K562 (cell line): Measurements from ENCODE around the gene SEC14L3. TPM values are rescaled to one million over a fixed set of nuclear protein-coding genes. Genes with fewer than 3 reads are reported as not detected.

Source experiments
- ATAC-seq: fragments of 200-7000 bp; cut with Tn5 transposase; 3 replicates; pipeline ENCODE4 v1.9.1; 2020; ENCODE audit warnings: moderate library complexity
- BruUV-seq: library from RNA; stranded (reverse); fragments of 400-500 nt; replicated peaks from 2 replicates; lab custom pipeline; 2021; lab: Mats Ljungman, UMichigan
- CTCF ChIA-PET: fragments of 300-600 bp; formaldehyde crosslinking; extraction: SDS; loops from one replicate; lab custom pipeline; 2021; ENCODE audit warnings: low intra/inter-chr PET ratio; lab: Yijun Ruan, JAX
- POLR2A ChIA-PET: fragments of 300-600, 350-650 bp; sonication (Branson Sonifier 250); formaldehyde crosslinking; extraction: SDS; loops from one replicate; lab custom pipeline; 2021; ENCODE audit warnings: antibody characterized with exemption, inconsistent platforms; lab: Yijun Ruan, JAX
- DNase-seq, 4 experiments: peaks; one replicate each; pipeline versions ENCODE4 v3.0.0 to v3.0.0-alpha.2; 2011 to 2018; ENCODE audit warnings: low spot score in 3 of 4, mixed read lengths in 3 of 4; ENCODE audit errors: extremely low read depth in 1 of 4
- FAIRE-seq: peaks from 2 replicates; lab custom pipeline; 2011; peaks lifted over from hg19 to GRCh38; lab: Jason Lieb, UNC
- H2AFZ ChIP-seq: 2 replicates; pipeline ENCODE4 v1.6.0; 2011; ENCODE audit warnings: low read depth, low read length, control low read depth, inconsistent platforms
- H3K27ac ChIP-seq: fragments of 200-600 bp; 3 replicates; pipeline ENCODE4 v1.8.0; 2011; ENCODE audit warnings: low read depth, mild to moderate bottlenecking, control low read depth, inconsistent platforms, low read length, moderate library complexity, mixed read lengths; ENCODE audit errors: extremely low read depth
- H3K27me3 ChIP-seq, 2 experiments: fragments of 300-600 bp in 1 of 2; 2 replicates in 1 of 2; 3 replicates in 1 of 2; pipeline versions ENCODE4 v1.6.0 to v1.8.0; 2011; ENCODE audit warnings: inconsistent platforms in 2 of 2, low read length in 2 of 2, mild to moderate bottlenecking in 1 of 2, mixed read lengths in 1 of 2, moderate library complexity in 1 of 2; ENCODE audit not compliant: control insufficient read depth in 2 of 2, insufficient read depth in 2 of 2
- H3K36me3 ChIP-seq: fragments of 300-600 bp; 3 replicates; pipeline ENCODE4 v1.8.0; 2011; ENCODE audit warnings: mild to moderate bottlenecking, low read length, inconsistent platforms; ENCODE audit not compliant: control insufficient read depth, insufficient read depth
- H3K4me1 ChIP-seq, 2 experiments: fragments of 200-600 bp in 1 of 2; replicated peaks in 1 of 2; 2 replicates in 1 of 2; 3 replicates in 1 of 2; pipeline versions ENCODE4 v1.5.1 to v1.8.0; 2011; ENCODE audit warnings: inconsistent platforms in 2 of 2, low read length in 2 of 2, mild to moderate bottlenecking in 1 of 2, mixed read lengths in 1 of 2, moderate library complexity in 1 of 2; ENCODE audit not compliant: control insufficient read depth in 2 of 2, insufficient read depth in 2 of 2
- H3K4me2 ChIP-seq: 2 replicates; pipeline ENCODE4 v1.6.1; 2011; ENCODE audit warnings: low read length, control low read depth, inconsistent platforms, mixed read lengths; ENCODE audit not compliant: insufficient read depth
- H3K4me3 ChIP-seq: fragments of 200-600 bp; sonication (generic), shearing (Covaris generic); 2 replicates; pipeline ENCODE4 v1.5.1; 2016; ENCODE audit warnings: control low read depth, inconsistent platforms
- H3K79me2 ChIP-seq: fragments of 200-600 bp; 3 replicates; pipeline ENCODE4 v1.8.0; 2011; ENCODE audit warnings: low read length, inconsistent platforms; ENCODE audit not compliant: control insufficient read depth, insufficient read depth
- H3K9ac ChIP-seq, 2 experiments: 2 replicates each; pipeline versions ENCODE4 v1.6.0 to v1.6.1; 2011; ENCODE audit warnings: low read depth in 2 of 2, low read length in 2 of 2, control low read depth in 1 of 2, inconsistent platforms in 1 of 2, mild to moderate bottlenecking in 1 of 2, mixed read lengths in 1 of 2; ENCODE audit not compliant: insufficient read depth in 1 of 2
- H3K9me1 ChIP-seq: one replicate; pipeline ENCODE4 v1.6.0; 2011; ENCODE audit warnings: inconsistent platforms, mild to moderate bottlenecking, low read length, moderate library complexity; ENCODE audit not compliant: control insufficient read depth, insufficient read depth
- H3K9me3 ChIP-seq: replicated peaks from 2 replicates; pipeline ENCODE4 v1.5.1; 2011; ENCODE audit warnings: low read depth, low read length, inconsistent platforms; ENCODE audit not compliant: control insufficient read depth, insufficient read depth
- H4K20me1 ChIP-seq: replicated peaks from 2 replicates; pipeline ENCODE4 v1.6.1; 2011; ENCODE audit warnings: low read length, inconsistent platforms, mixed read lengths; ENCODE audit not compliant: control insufficient read depth, insufficient read depth
- AFF4 ChIP-seq: sonication (generic); formaldehyde crosslinking; IDR thresholded peaks from 2 replicates; pipeline ENCODE4 v1.8.0; 2023; ENCODE audit warnings: mild to moderate bottlenecking, missing genetic modification reagents
- FOS ChIP-seq: IDR thresholded peaks from 3 replicates; pipeline ENCODE4 v1.6.1; 2011; ENCODE audit not compliant: insufficient read length; ENCODE audit errors: extremely low read depth
- IRF2 ChIP-seq: sonication (generic); formaldehyde crosslinking; IDR thresholded peaks from 2 replicates; pipeline ENCODE4 v1.8.1; 2022; ENCODE audit warnings: mild to moderate bottlenecking, missing genetic modification reagents
- JUND ChIP-seq, 2 experiments: IDR thresholded peaks; 2 replicates in 1 of 2; 3 replicates in 1 of 2; pipeline ENCODE4 v1.6.1; 2011; ENCODE audit warnings: borderline replicate concordance in 2 of 2, low read depth in 2 of 2, low read length in 2 of 2, improper control_type of control experiment in 1 of 2, missing biosample characterization in 1 of 2, missing genetic modification characterization in 1 of 2, missing genetic modification reagents in 1 of 2
- MAFG ChIP-seq: fragments of 450-650 bp; conservative IDR thresholded peaks from 2 replicates; pipeline ENCODE4 v1.6.1; 2016; ENCODE audit warnings: missing genetic modification characterization, missing compliant biosample characterization
- MYBL2 ChIP-seq, 2 experiments: fragments of 450-650 bp in 1 of 2; sonication (generic) in 1 of 2; formaldehyde crosslinking in 1 of 2; IDR thresholded peaks; 2 replicates each; pipeline versions ENCODE4 v1.6.1 to v1.8.1; 2017 to 2022; ENCODE audit warnings: borderline replicate concordance in 1 of 2, inconsistent platforms in 1 of 2, low read depth in 1 of 2, mild to moderate bottlenecking in 1 of 2, missing genetic modification reagents in 1 of 2, moderate library complexity in 1 of 2
- NR4A1 ChIP-seq, 2 experiments: fragments of 250-450 bp in 1 of 2; fragments of 450-650 bp in 1 of 2; sonication (Bioruptor Pico) in 1 of 2; IDR thresholded peaks; 2 replicates each; pipeline versions ENCODE4 v1.4.0 to v1.6.1; 2016 to 2020; ENCODE audit warnings: mild to moderate bottlenecking in 2 of 2, missing compliant biosample characterization in 1 of 2, missing genetic modification characterization in 1 of 2, moderate library complexity in 1 of 2
- POLR2AphosphoS2 ChIP-seq: IDR thresholded peaks from 2 replicates; pipeline ENCODE4 v1.6.1; 2012; ENCODE audit warnings: low read length, improper control_type of control experiment
- TRIM24 ChIP-seq, 2 experiments: fragments of 450-650 bp; IDR thresholded peaks; 2 replicates each; pipeline ENCODE4 v1.6.1; 2016
- ZNF175 ChIP-seq: fragments of 200-800 bp; sonication (Bioruptor generic); IDR thresholded peaks from 2 replicates; pipeline ENCODE4 v1.6.1; 2016; ENCODE audit warnings: low read depth, mild to moderate bottlenecking, missing genetic modification characterization, missing compliant biosample characterization
- ZNF274 ChIP-seq: IDR thresholded peaks from 2 replicates; pipeline ENCODE4 v1.6.1; 2011; ENCODE audit warnings: low read depth, mild to moderate bottlenecking, low read length, moderate library complexity, borderline replicate concordance
- ZNF583 ChIP-seq: fragments of 250-450 bp; sonication (Bioruptor Pico); IDR thresholded peaks from 2 replicates; pipeline ENCODE4 v1.4.0; 2020
- WGBS: fragments of 100-300 bp; shearing (Covaris generic); methylation state at CpG from one replicate; pipeline ENCODE4 v1.1.6; 2016; ENCODE audit warnings: low coverage, mixed read lengths; ENCODE audit not compliant: insufficient coverage; ENCODE audit errors: missing lambda C conversion rate; 5-methylcytosine and 5-hydroxymethylcytosine counted together
- in situ Hi-C: fragments of 300-500 bp; cut with MboI; formaldehyde crosslinking; loops from 4 replicates; pipeline ENCODE4 v1.15.0; 2018; ENCODE audit warnings: inconsistent platforms, mixed read lengths
- intact Hi-C: fragments of 100-400 bp; cut with micrococcal nuclease; formaldehyde crosslinking; loops from 2 replicates; pipeline ENCODE4 v1.14.2; 2022
- polyA plus RNA-seq, 8 experiments: library from polyadenylated mRNA; depleted of rRNA in 4 of 8; stranded (reverse) in 5 of 8; unstranded in 3 of 8; fragments of >200 nt; fragmentation: Nextera tagmentation in 2 of 8; fragmentation: Illumina TruSeq in 1 of 8; extraction: Ambion mirVana in 2 of 8; extraction: Trizol in 1 of 8; gene quantifications; 2 replicates each; pipeline versions ENCODE4 v1.2.1 to v1.2.3, GENCODE V29; 2011 to 2014; ENCODE audit warnings: inconsistent platforms in 1 of 8, missing spikeins in 1 of 8
- total RNA-seq, 7 experiments: library from RNA; depleted of rRNA in 6 of 7; stranded (reverse); fragments of >200 nt in 6 of 7; fragmentation: Illumina TruSeq in 2 of 7; extraction: Trizol in 2 of 7; gene quantifications; 2 replicates each; pipeline versions ENCODE4 v1.2.1 to v1.2.3, GENCODE V29; 2011 to 2021; ENCODE audit warnings: low replicate concordance in 1 of 7
- TF ChIP-seq, protein P1 (sequence below): fragments of 250-450 bp; sonication (Bioruptor Pico); IDR thresholded peaks from 2 replicates; pipeline ENCODE4 v1.5.1; 2021; ENCODE audit warnings: mild to moderate bottlenecking

The SEC14L3 gene
- total and polyA plus RNA-seq, 9 of the 15 experiments (the other 6 are each of a cell fraction or from before 2014, with no cell fraction given) = not detected

GRCh38 chr22:30422481-30423300 lies 49.1 kb downstream of the SEC14L3 start:
- ChIA-PET POLR2A (interaction anchor here (0.6 to 3.2 kb wide), 7 partner anchors 9 to 63 kb away, joined by 3 to 17 read pairs (median 4); no protein-coding TSS in a partner anchor), CTCF (no interaction called here)
- peak overlapping the region; percentile 59 for H3K4me3 ChIP-seq
- H3K27ac ChIP-seq = peak overlapping the region; percentile 94
- no TSS peak for BruUV-seq
- no peaks in the 10 kb centered on the region for H3K9me1 ChIP-seq
- H2AFZ ChIP-seq = no peak overlapping the region
- H3K79me2 ChIP-seq = peaks cover 67% of the 10 kb centered on the region
- peaks cover 29% of the 10 kb centered on the region for H3K36me3 ChIP-seq
- peak overlapping the region; percentile 94 for H3K9ac ChIP-seq
- FAIRE-seq (peak; percentile 26), ATAC-seq (peak; percentile 24), DNase-seq (peak; percentile 19 to 73 (median 37))
- WGBS = 2% methylated on average over 16 of the region's 18 CpGs
- no peaks in the 10 kb centered on the region for H4K20me1 ChIP-seq
- peaks cover 46 to 47% of the 10 kb centered on the region in 2 experiments for H3K4me1 ChIP-seq
- intact Hi-C loops (no loop called here), in situ Hi-C loops (no loop called here)
- H3K4me2 ChIP-seq = peak overlapping the region; percentile 94
- no peaks in the 10 kb centered on the region; the same call in 1 of the 2 replicates for H3K9me3 ChIP-seq
- H3K27me3 ChIP-seq = no peaks in the 10 kb centered on the region
- TF ChIP-seq ZNF175 (CRISPR knock-in tag) = 0 out of 2 replicates have a peak, but pooled peaks have one; percentile 34
- no peak for TF ChIP-seq IRF2 (CRISPR knock-in tag)
- TF ChIP-seq POLR2AphosphoS2 = no peak
- TF ChIP-seq AFF4 (CRISPR knock-in tag) = 0 out of 2 replicates have a peak, but pooled peaks have one; percentile 21
- no peak for TF ChIP-seq FOS
- TF ChIP-seq, protein P1, sequence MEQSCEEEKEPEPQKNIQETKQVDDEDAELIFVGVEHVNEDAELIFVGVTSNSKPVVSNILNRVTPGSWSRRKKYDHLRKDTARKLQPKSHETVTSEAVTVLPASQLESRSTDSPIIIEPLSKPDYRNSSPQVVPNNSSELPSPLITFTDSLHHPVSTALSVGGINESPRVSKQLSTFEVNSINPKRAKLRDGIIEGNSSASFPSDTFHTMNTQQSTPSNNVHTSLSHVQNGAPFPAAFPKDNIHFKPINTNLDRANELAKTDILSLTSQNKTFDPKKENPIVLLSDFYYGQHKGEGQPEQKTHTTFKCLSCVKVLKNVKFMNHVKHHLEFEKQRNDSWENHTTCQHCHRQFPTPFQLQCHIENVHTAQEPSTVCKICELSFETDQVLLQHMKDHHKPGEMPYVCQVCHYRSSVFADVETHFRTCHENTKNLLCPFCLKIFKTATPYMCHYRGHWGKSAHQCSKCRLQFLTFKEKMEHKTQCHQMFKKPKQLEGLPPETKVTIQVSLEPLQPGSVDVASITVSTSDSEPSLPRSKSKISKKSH (CRISPR knock-in tag) = no peak
- 0 out of 2 replicates have a peak, but pooled peaks have one; percentile 10 for TF ChIP-seq MAFG (tag)
- no peak for TF ChIP-seq MYBL2 (IDR thresholded peaks at IDR 0.05; ENCODE audit: low read depth)
- no peak for TF ChIP-seq MYBL2 (CRISPR knock-in tag; IDR thresholded peaks at IDR 0.05; ENCODE audit: borderline replicate concordance)
- TF ChIP-seq NR4A1 (CRISPR knock-in tag; IDR thresholded peaks at IDR 0.05) = no peak
- TF ChIP-seq NR4A1 (tag; IDR thresholded peaks at IDR 0.05) = no peak
- TF ChIP-seq TRIM24 (IDR thresholded peaks at IDR 0.05) = no peak
- TF ChIP-seq ZNF583 = no peak
- TF ChIP-seq JUND (IDR thresholded peaks at IDR 0.05; ENCODE audit: borderline replicate concordance, low read depth, low read length) = peak; percentile 65
- peak; percentile 30; the same call in 2 of the 3 replicates for TF ChIP-seq JUND (tag; IDR thresholded peaks at IDR 0.05; ENCODE audit: borderline replicate concordance, low read depth, low read length)
- TF ChIP-seq ZNF274 = no peak
